ENCODE results near the gene IL1RAPL1. TPM values are rescaled to one million over a fixed set of nuclear protein-coding genes. Genes with fewer than 3 reads are reported as not detected.

IL1RAPL1 gene
- total RNA-seq, 1 donor = 1.3 TPM

GRCh38 chrX:29155286-29155685 is 568.0 kb downstream of the IL1RAPL1 start:
- no peak for DNase-seq (ENCODE audit: low read depth)
- H3K4me3 ChIP-seq (ENCODE audit: low read depth, low read length) = no peak overlapping the region
- no peak for TF ChIP-seq CTCF (IDR thresholded peaks at IDR 0.05; ENCODE audit: insufficient read depth, low read depth, low read length)

- TF ChIP-seq CTCF (IDR thresholded peaks at IDR 0.05; ENCODE audit: insufficient read depth, low read depth, low read length) = no peak
- DNase-seq (ENCODE audit: low read depth) = peak; percentile 66
- H3K4me3 ChIP-seq (ENCODE audit: low read depth, low read length) = no peak overlapping the region
Measured at GRCh38 chrX:29172880-29173279, 585.6 kb downstream of the IL1RAPL1 start.

- DNase-seq (ENCODE audit: low read depth) = no peak
- no peak overlapping the region for H3K4me3 ChIP-seq (ENCODE audit: low read depth, low read length)
- TF ChIP-seq CTCF (IDR thresholded peaks at IDR 0.05; ENCODE audit: insufficient read depth, low read depth, low read length) = no peak
Measured at GRCh38 chrX:29187264-29187663, 600.0 kb downstream of the IL1RAPL1 start.

GRCh38 chrX:29196501-29196900 is 609.3 kb downstream of the IL1RAPL1 start:
- DNase-seq (ENCODE audit: low read depth) = no peak
- no peak overlapping the region for H3K4me3 ChIP-seq (ENCODE audit: low read depth, low read length)
- TF ChIP-seq CTCF (IDR thresholded peaks at IDR 0.05; ENCODE audit: insufficient read depth, low read depth, low read length) = no peak

GRCh38 chrX:29215251-29215650 is 628.0 kb downstream of the IL1RAPL1 start:
- no peak for DNase-seq (ENCODE audit: low read depth)
- H3K4me3 ChIP-seq (ENCODE audit: low read depth, low read length) = no peak overlapping the region
- TF ChIP-seq CTCF (IDR thresholded peaks at IDR 0.05; ENCODE audit: insufficient read depth, low read depth, low read length) = no peak

- DNase-seq (ENCODE audit: low read depth) = no peak
- H3K4me3 ChIP-seq (ENCODE audit: low read depth, low read length) = no peak overlapping the region
- no peak for TF ChIP-seq CTCF (IDR thresholded peaks at IDR 0.05; ENCODE audit: insufficient read depth, low read depth, low read length)
Measured at GRCh38 chrX:29225670-29226069, 638.4 kb downstream of the IL1RAPL1 start.

GRCh38 chrX:29229802-29230201 is 642.6 kb downstream of the IL1RAPL1 start:
- DNase-seq (ENCODE audit: low read depth) = no peak
- no peak for TF ChIP-seq CTCF (IDR thresholded peaks at IDR 0.05; ENCODE audit: insufficient read depth, low read depth, low read length)
- no peak overlapping the region for H3K4me3 ChIP-seq (ENCODE audit: low read depth, low read length)

All from fibroblast of villous mesenchyme (primary cell).